ENCODE results near the gene PCIF1. TPM values are rescaled to one million over a fixed set of nuclear protein-coding genes. Genes with fewer than 3 reads are reported as not detected.

Gene PCIF1
- total RNA-seq, 1 experiment from 2014 or later = 18.4 TPM

DNA sequence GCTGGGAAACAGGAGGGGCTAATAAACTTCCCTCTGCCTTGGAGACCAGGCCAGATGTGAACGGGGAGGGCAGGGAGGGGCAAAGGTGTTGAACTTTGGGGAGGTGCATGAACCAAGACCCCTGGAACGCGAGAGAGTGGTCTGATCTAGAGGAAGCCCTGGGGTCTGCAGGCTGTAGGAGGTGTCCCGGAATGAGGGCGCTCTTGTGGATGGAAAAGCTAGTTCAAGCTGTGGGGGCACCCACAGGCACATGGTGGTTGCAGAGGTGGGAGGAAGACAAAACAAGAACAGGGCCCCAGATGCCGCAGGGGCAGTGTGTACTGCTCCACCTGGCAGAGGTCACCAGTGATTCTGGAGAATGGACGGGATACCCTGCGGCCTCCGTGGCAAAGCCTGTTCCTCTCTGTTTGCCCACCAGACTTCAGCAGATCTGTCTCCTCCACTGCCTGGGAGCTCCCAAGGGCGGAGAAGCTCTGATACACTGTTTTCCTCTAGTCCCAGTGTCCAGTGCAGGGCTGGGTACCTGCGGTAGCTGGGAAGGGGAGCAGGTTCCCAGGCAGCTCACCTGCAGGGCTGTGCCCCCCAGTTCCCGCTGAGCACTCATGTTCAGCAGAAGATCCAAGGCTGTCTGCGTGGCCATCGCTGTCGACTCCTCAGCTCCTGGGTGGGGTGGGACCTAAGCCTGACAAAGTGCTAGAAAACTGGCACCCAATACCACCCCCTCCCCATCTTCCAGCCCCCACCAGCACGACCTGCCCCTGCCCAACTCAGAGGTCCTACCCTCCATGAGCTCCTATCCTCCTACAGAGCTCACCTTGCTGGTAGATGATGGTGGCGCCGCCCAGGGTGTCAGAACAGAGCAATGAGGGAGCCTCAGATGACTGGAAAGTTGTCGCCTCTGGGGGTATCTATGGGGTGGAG, 22.8 kb downstream of the PCIF1 start:
- no peak overlapping the region for H2AFZ ChIP-seq (ENCODE audit: low read length)
- no peaks in the 10 kb centered on the region for H3K79me2 ChIP-seq (ENCODE audit: low read length)
- intact Hi-C loops (cut with micrococcal nuclease) = no loop called here
- H3K9me3 ChIP-seq (ENCODE audit: low read length) = no peaks in the 10 kb centered on the region
- H3K4me3 ChIP-seq (ENCODE audit: low read length) = no peak overlapping the region
- H3F3A ChIP-seq (ENCODE audit: low read length, unreplicated experiment) = no peaks in the 10 kb centered on the region
- no TSS peak for BruUV-seq (replicated peaks)
- no peaks in the 10 kb centered on the region for H4K20me1 ChIP-seq (ENCODE audit: low read length)
- peaks cover 62% of the 10 kb centered on the region for H3K36me3 ChIP-seq (ENCODE audit: low read depth, low read length)
- ChIA-PET POLR2A (ENCODE audit: unreplicated experiment) (interaction anchor here (0.5 to 0.6 kb wide), 3 partner anchors 24 to 165 kb away, joined by 3 to 8 read pairs (median 4); no protein-coding TSS in a partner anchor), CTCF (no interaction called here)
- no peaks in the 10 kb centered on the region for H3K27me3 ChIP-seq (ENCODE audit: low read length)
- H3K4me2 ChIP-seq (ENCODE audit: low read length) = no peak overlapping the region
- no peak for DNase-seq
- H3K9ac ChIP-seq (ENCODE audit: low read length) = no peak overlapping the region
- ATAC-seq = no peak
- no peaks in the 10 kb centered on the region for H3K4me1 ChIP-seq (ENCODE audit: insufficient read depth, low read length)
- H3K27ac ChIP-seq (ENCODE audit: low read length) = no peak overlapping the region
- no peaks in the 10 kb centered on the region for H3K9me2 ChIP-seq (replicated peaks; ENCODE audit: low read length)
- TF ChIP-seq, protein P1, sequence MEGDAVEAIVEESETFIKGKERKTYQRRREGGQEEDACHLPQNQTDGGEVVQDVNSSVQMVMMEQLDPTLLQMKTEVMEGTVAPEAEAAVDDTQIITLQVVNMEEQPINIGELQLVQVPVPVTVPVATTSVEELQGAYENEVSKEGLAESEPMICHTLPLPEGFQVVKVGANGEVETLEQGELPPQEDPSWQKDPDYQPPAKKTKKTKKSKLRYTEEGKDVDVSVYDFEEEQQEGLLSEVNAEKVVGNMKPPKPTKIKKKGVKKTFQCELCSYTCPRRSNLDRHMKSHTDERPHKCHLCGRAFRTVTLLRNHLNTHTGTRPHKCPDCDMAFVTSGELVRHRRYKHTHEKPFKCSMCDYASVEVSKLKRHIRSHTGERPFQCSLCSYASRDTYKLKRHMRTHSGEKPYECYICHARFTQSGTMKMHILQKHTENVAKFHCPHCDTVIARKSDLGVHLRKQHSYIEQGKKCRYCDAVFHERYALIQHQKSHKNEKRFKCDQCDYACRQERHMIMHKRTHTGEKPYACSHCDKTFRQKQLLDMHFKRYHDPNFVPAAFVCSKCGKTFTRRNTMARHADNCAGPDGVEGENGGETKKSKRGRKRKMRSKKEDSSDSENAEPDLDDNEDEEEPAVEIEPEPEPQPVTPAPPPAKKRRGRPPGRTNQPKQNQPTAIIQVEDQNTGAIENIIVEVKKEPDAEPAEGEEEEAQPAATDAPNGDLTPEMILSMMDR (conservative IDR thresholded peaks at IDR 0.05; ENCODE audit: low read depth, low read length) = no peak
- TF ChIP-seq EZH2 (IDR thresholded peaks at IDR 0.05; ENCODE audit: low read length, unreplicated experiment) = no peak
- TF ChIP-seq EZH2phosphoT487 (IDR thresholded peaks at IDR 0.05; ENCODE audit: borderline replicate concordance, low read length) = no peak

DNA sequence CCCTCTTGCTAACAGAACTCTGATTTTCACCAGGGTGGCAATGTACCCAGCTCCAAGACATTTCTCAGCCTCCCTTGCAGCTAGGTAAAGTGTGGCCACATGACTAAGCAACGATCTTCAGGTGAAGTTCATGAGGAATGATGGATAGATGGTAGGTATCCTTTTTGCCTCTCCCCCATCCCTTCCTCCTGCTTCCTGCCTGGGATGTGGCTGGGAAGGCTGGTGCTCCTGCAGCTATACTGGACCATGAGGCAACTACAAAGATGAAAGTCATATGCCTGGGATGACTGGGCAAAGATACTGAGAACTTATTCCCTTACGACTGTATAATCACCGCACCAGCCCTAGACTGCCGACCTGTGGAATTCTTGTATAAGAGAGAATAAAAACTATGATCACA, 24.1 kb downstream of the PCIF1 start:
- H3K9me2 ChIP-seq (replicated peaks; ENCODE audit: low read length) = no peaks in the 10 kb centered on the region
- no peak overlapping the region for H3K9ac ChIP-seq (ENCODE audit: low read length)
- no peak overlapping the region for H3K4me2 ChIP-seq (ENCODE audit: low read length)
- H3K4me3 ChIP-seq (ENCODE audit: low read length) = no peak overlapping the region
- no TSS peak for BruUV-seq (replicated peaks)
- H3K79me2 ChIP-seq (ENCODE audit: low read length) = no peaks in the 10 kb centered on the region
- CTCF ChIA-PET = no interaction called here
- intact Hi-C loops (cut with micrococcal nuclease) = no loop called here
- H3F3A ChIP-seq (ENCODE audit: low read length, unreplicated experiment) = no peaks in the 10 kb centered on the region
- H3K9me3 ChIP-seq (ENCODE audit: low read length) = no peaks in the 10 kb centered on the region
- POLR2A ChIA-PET (ENCODE audit: unreplicated experiment) = no interaction called here
- no peaks in the 10 kb centered on the region for H3K27me3 ChIP-seq (ENCODE audit: low read length)
- ATAC-seq (no peak), DNase-seq (no peak)
- TF ChIP-seq EZH2 (IDR thresholded peaks at IDR 0.05; ENCODE audit: low read length, unreplicated experiment) (no peak), EZH2phosphoT487 (IDR thresholded peaks at IDR 0.05; ENCODE audit: borderline replicate concordance, low read length) (no peak)
- TF ChIP-seq, protein P1 (conservative IDR thresholded peaks at IDR 0.05; ENCODE audit: low read depth, low read length) = no peak
- H2AFZ ChIP-seq (ENCODE audit: low read length) = no peak overlapping the region
- H3K36me3 ChIP-seq (ENCODE audit: low read depth, low read length) = peaks cover 61% of the 10 kb centered on the region
- no peak overlapping the region for H3K27ac ChIP-seq (ENCODE audit: low read length)
- no peaks in the 10 kb centered on the region for H4K20me1 ChIP-seq (ENCODE audit: low read length)
- no peaks in the 10 kb centered on the region for H3K4me1 ChIP-seq (ENCODE audit: insufficient read depth, low read length)

GRCh38 chr20:45959126-45959525, 24.6 kb downstream of the PCIF1 start:
- Histone ChIP-seq H4K20me1 (ENCODE audit: low read length) (no peaks in the 10 kb centered on the region), H3K36me3 (ENCODE audit: low read depth, low read length) (peaks cover 61% of the 10 kb centered on the region), H3K9ac (ENCODE audit: low read length) (no peak overlapping the region), H2AFZ (ENCODE audit: low read length) (no peak overlapping the region), H3K79me2 (ENCODE audit: low read length) (no peaks in the 10 kb centered on the region), H3K4me1 (ENCODE audit: insufficient read depth, low read length) (no peaks in the 10 kb centered on the region), H3F3A (ENCODE audit: low read length, unreplicated experiment) (no peaks in the 10 kb centered on the region), H3K9me2 (replicated peaks; ENCODE audit: low read length) (no peaks in the 10 kb centered on the region), H3K9me3 (ENCODE audit: low read length) (no peaks in the 10 kb centered on the region), H3K27me3 (ENCODE audit: low read length) (no peaks in the 10 kb centered on the region), H3K27ac (ENCODE audit: low read length) (no peak overlapping the region), H3K4me3 (ENCODE audit: low read length) (no peak overlapping the region), H3K4me2 (ENCODE audit: low read length) (no peak overlapping the region)
- no TSS peak for BruUV-seq (replicated peaks)
- intact Hi-C loops (cut with micrococcal nuclease) = no loop called here
- POLR2A ChIA-PET (ENCODE audit: unreplicated experiment) = no interaction called here
- CTCF ChIA-PET = no interaction called here
- DNase-seq = no peak
- no peak for ATAC-seq
- TF ChIP-seq EZH2phosphoT487 (IDR thresholded peaks at IDR 0.05; ENCODE audit: borderline replicate concordance, low read length) = no peak
- TF ChIP-seq, protein P1 (conservative IDR thresholded peaks at IDR 0.05; ENCODE audit: low read depth, low read length) = no peak
- no peak for TF ChIP-seq EZH2 (IDR thresholded peaks at IDR 0.05; ENCODE audit: low read length, unreplicated experiment)

Data from PC-3 (cell line).